Thoracic aorta (tissue), 2 donors: ENCODE measurements around the gene LAMB1. TPM values are rescaled to one million over a fixed set of nuclear protein-coding genes. Genes with fewer than 3 reads are reported as not detected.

Experiments
- ATAC-seq: fragments of 150-250 bp; one replicate; pipeline ENCODE4 v1.8.0; 2017; ENCODE audit warnings: low read depth; ENCODE audit not compliant: insufficient number of reproducible peaks, low FRiP score
- DNase-seq: peaks from one replicate; pipeline ENCODE4 v3.0.0-alpha.2; 2020; ENCODE audit warnings: low spot score
- H3K27ac ChIP-seq, 2 donors: fragments of 200-600 bp; sonication (generic); 1 replicate in 1 of 2; 2 replicates in 1 of 2; pipeline ENCODE4 v1.5.1; 2016; ENCODE audit warnings: mild to moderate bottlenecking in 2 of 2, moderate library complexity in 2 of 2
- H3K27me3 ChIP-seq: fragments of 200-600 bp; sonication (generic); replicated peaks from 2 replicates; pipeline ENCODE4 v1.6.0; 2016; ENCODE audit warnings: mild to moderate bottlenecking; ENCODE audit not compliant: insufficient read depth
- H3K36me3 ChIP-seq: fragments of 200-600 bp; sonication (generic); one replicate; pipeline ENCODE4 v1.5.1; 2016
- H3K4me1 ChIP-seq, 2 donors: fragments of 200-600 bp; sonication (generic); 1 replicate in 1 of 2; 2 replicates in 1 of 2; pipeline versions ENCODE4 v1.5.1 to v1.6.0; 2016; ENCODE audit warnings: low read depth in 2 of 2, mild to moderate bottlenecking in 1 of 2; ENCODE audit not compliant: control insufficient read depth in 1 of 2
- H3K4me3 ChIP-seq: fragments of 200-600 bp; sonication (generic); 2 replicates; pipeline ENCODE4 v1.5.1; 2016; ENCODE audit warnings: mild to moderate bottlenecking
- H3K9me3 ChIP-seq: fragments of 200-600 bp; sonication (generic); 2 replicates; pipeline ENCODE4 v1.5.1; 2016
- total RNA-seq, 2 donors: library from RNA; depleted of rRNA; stranded (reverse); fragments of >200 nt; gene quantifications; one replicate each; pipeline versions ENCODE4 v1.1.0 to v1.2.3, GENCODE V29; 2016
- TF ChIP-seq, protein P1 (sequence below): fragments of 200-600 bp; sonication (generic); IDR thresholded peaks from one replicate; pipeline ENCODE4 v1.5.1; 2019; ENCODE audit warnings: antibody characterized with exemption

LAMB1 gene
- total RNA-seq, 2 donors from 2014 or later: 144 to 296 TPM

DNA sequence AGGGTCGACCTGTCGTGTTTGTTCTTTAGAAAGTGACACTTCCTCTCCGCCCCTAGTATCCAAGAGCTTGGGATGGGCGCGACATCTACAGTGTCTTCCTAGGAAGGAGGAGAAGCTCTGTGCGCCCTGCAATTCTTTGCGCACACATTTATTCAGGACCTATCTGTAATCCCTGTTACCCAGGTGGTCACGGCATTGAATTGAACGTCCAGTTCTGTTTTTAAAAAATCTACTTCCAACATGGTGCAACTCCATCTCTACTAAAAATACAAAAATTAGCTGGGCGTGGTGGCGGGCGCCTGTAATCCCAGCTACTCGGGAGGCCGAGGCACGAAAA is 606 bp upstream of the LAMB1 start:
- TF ChIP-seq, protein P1, sequence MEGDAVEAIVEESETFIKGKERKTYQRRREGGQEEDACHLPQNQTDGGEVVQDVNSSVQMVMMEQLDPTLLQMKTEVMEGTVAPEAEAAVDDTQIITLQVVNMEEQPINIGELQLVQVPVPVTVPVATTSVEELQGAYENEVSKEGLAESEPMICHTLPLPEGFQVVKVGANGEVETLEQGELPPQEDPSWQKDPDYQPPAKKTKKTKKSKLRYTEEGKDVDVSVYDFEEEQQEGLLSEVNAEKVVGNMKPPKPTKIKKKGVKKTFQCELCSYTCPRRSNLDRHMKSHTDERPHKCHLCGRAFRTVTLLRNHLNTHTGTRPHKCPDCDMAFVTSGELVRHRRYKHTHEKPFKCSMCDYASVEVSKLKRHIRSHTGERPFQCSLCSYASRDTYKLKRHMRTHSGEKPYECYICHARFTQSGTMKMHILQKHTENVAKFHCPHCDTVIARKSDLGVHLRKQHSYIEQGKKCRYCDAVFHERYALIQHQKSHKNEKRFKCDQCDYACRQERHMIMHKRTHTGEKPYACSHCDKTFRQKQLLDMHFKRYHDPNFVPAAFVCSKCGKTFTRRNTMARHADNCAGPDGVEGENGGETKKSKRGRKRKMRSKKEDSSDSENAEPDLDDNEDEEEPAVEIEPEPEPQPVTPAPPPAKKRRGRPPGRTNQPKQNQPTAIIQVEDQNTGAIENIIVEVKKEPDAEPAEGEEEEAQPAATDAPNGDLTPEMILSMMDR: no peak
- no peak for DNase-seq
- H3K27me3 ChIP-seq: no peaks in the 10 kb centered on the region
- no peaks in the 10 kb centered on the region for H3K36me3 ChIP-seq
- ATAC-seq: no peak
- H3K27ac ChIP-seq: peak overlapping the region in 1 of 2 donors; percentile 84
- H3K4me1 ChIP-seq: peaks cover 13 to 47% of the 10 kb centered on the region in 2 donors
- H3K4me3 ChIP-seq: peak overlapping the region; percentile 90
- no peaks in the 10 kb centered on the region for H3K9me3 ChIP-seq

DNA sequence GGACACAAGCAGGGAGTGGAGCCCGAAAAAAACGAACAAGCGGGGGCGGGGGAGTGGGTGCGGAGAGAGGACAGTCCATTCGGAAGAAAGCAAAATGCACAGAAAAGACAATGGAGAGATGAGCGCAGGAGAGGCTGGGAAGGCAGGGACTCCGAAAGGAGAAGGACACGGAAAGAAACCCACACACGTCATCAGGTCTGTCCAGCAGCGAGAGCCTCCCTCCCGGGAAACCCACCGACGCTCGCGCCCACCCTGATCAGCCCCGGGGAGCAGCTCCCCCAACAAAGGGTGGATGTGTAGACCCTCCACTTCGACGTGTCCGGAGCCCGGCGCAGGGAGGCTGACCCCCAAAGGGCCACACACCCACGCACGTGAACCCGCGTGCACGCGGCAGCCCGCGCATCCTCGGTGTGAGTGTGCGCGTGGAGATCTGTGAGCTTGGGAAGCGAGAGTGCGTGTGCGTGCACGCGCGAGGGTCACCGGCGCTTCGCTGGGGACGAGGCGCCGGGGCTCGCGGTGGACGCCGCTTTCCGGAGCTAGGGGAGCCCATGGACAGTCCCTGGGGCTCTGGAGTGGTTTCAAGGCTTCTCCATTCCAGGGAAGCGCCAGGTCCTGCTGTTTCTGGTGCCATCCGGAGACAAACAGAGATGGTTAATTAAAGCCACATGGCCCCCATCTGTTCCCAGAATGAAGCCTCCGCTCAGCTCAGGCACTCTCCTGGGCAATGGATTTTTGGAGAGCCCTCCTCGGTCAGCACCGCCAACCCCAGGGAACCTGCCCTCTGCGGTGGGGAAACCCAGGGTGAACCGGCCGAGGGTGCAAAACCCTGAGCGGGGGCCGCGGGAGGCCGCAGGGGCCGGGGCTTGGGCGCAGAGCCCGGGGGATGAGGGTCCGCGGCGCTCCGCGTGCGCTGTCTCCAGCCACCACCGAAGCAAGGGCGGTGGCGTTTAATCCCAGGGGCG is 916 bp downstream of the LAMB1 start:
- DNase-seq: no peak
- TF ChIP-seq, protein P1: no peak
- no peaks in the 10 kb centered on the region for H3K36me3 ChIP-seq
- peaks cover 13 to 49% of the 10 kb centered on the region in 2 donors for H3K4me1 ChIP-seq
- H3K9me3 ChIP-seq: no peaks in the 10 kb centered on the region
- peak overlapping the region; percentile 90 for H3K4me3 ChIP-seq
- no peaks in the 10 kb centered on the region for H3K27me3 ChIP-seq
- H3K27ac ChIP-seq: peak overlapping the region; percentile 80 to 84
- no peak for ATAC-seq

DNA sequence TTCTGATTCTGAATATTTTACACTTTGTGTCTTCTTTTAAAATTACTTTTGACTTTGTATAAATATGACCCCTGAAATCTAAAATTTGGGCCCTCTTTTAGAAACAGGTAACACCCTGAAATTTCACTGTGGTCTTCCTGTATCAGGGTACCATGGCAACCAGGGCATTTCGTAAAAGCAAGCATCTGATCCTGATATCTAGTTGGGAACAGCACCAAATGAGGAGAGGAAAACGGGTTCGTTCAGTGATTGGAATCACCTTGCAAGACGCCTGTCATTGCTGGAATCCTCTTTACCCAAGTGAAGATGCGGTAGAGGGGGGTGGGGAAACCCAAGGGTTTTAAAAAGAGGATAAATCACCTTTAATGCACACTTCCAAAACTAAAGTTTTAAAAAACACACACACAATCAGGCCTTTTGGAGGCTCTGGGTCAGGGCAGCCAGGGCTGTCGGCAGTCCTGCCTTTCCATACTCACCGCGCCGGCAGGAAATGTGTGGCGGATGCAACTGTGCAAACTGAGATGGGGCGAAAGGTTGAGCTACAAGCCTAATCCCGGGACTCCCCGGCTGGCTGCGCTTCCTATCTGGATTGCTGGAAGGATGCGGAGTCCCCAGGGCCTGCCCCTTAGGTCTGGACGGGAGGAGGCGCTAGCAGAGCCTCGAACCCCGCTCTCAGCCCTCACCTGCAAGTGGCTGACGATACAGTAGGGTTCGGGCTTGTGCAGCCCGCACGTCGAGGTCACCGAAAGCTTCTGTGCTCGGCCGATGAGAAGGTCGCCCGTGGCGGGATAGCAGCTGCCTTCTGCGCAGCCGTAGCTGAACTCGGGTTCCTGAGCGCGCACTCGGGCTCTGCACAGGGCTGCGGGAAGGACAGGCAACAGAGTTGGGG is 1.8 kb downstream of the LAMB1 start:
- Histone ChIP-seq H3K36me3 (no peaks in the 10 kb centered on the region), H3K27me3 (no peaks in the 10 kb centered on the region), H3K9me3 (no peaks in the 10 kb centered on the region), H3K4me3 (peak overlapping the region; percentile 90), H3K27ac (peak overlapping the region in 1 of 2 donors; percentile 84), H3K4me1 (peaks cover 13 to 57% of the 10 kb centered on the region in 2 donors)
- no peak for DNase-seq
- ATAC-seq: peak; percentile 26
- TF ChIP-seq, protein P1: no peak

DNA sequence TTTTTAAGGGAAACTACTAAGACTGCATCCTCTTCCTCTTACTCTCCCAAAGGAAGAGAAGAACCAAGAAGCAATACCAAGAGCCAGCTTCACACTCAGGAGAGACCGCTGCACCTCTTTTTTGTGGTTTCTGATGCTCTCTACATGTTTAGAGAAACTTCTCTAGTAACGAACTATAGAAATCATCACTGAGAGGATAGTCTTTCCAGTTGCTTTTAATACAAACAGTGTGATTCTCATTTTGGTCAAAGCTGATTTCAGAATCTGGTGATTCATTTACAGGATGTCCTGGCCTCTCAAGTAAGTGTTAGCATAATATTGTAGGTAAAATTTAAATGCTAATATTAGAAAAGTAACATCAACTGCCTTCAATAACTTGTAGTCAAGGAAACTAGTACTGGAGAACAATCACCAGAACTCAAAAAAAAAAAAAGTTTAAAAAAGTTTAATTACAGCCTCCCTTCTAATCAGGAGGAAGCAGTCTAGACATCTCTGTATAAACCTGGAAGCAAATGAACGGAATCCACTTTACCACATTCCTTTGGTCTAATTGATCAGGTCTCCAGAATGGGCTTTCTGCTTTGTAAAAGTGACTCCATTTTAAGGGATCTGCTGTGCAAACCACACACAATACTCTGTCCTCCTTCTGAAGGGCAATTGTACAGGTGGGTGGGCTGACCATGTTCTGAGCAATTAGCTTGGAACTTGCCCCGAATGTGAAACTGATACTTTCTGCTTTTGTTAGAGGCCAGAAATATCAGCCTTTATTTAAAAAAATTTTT is 3.0 kb downstream of the LAMB1 start:
- Histone ChIP-seq H3K9me3 (no peaks in the 10 kb centered on the region), H3K27me3 (no peaks in the 10 kb centered on the region), H3K27ac (peak overlapping the region in 1 of 2 donors; percentile 84), H3K4me1 (peaks cover 25 to 69% of the 10 kb centered on the region in 2 donors), H3K36me3 (no peaks in the 10 kb centered on the region), H3K4me3 (peak overlapping the region; percentile 90)
- TF ChIP-seq, protein P1: no peak
- ATAC-seq: no peak
- DNase-seq: no peak
